Inflammatory macrophage treated with lipopolysaccharide for 4 hours (primary cell): Measurements from ENCODE around the gene GRAPL.
"Not testable (repeated sequence)": the region's sequence is repeated elsewhere in the genome, so short reads cannot be mapped to it uniquely, and the experiment has no call there.

Source experiments
- DNase-seq: peaks from one replicate; pipeline ENCODE4 v3.0.0-alpha.2; 2020

The GRAPL gene

DNA sequence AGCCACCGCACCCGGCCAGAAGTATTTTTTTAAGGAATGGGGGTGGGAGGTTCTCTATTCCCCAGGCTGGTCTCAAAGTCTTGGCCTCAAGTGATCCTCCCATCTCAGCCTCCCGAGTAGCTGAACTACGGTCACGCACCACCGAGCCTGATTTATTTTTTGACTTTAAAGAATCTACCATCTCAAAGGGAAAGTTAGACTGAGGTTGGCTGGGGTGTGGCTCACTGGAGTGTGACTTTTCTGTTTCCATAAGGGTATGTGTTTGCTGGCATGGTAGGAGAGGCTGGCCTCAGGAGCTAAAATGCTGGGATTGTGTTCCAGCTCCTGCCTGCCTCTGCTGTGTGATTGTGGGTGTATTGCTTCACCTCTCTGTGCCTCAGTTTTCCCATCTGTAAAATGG lies 10.6 kb downstream of the GRAPL start:
- not testable (repeated sequence) for DNase-seq

GRCh38 chr17:19141366-19142155 lies 14.2 kb downstream of the GRAPL start:
- not testable (repeated sequence) for DNase-seq

DNA sequence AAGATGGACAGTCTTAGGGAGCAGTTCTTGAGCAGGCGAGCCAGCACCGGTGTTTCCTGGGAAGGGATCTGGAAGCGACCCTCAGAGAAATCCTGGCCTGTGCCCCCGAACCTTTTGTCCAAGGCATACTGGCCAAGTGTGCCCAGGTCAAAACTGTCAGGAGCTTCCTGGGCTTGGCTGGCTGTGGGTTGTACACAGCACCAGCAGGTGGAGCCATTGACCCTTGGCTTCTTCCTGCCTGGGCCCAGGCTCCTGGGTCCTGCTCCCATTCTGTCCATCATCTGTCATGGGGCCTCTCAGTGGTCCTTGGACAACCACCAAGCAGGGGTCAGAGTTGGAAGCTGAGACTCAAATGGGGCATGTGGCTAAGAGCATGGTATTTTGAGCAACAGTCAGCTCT lies 15.0 kb downstream of the GRAPL start:
- DNase-seq: not testable (repeated sequence)

GRCh38 chr17:19143097-19143777 lies 15.8 kb downstream of the GRAPL start:
- DNase-seq: not testable (repeated sequence)

- DNase-seq: not testable (repeated sequence)
Measured at GRCh38 chr17:19144373-19144772, 17.0 kb downstream of the GRAPL start.

DNA sequence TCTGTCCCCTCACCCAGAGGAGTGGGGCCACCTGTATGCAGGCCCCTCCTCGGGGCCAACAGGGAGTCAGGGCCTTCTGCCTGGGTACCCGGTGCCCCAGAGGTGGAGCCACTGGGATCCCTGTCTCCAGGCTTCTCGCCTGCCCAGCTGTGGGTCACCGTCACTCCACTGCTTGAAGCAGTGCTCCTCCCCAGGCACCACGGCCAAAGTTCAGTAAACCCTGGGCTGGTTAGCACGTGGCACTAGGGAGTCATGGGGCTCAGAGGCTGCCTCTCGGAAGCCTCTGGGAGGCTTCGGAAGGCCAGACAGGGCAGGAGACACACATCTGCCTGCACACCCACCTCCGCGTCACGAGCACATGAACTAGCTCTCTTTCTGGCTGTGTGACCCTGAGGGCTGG lies 18.1 kb downstream of the GRAPL start:
- DNase-seq: not testable (repeated sequence)

DNA sequence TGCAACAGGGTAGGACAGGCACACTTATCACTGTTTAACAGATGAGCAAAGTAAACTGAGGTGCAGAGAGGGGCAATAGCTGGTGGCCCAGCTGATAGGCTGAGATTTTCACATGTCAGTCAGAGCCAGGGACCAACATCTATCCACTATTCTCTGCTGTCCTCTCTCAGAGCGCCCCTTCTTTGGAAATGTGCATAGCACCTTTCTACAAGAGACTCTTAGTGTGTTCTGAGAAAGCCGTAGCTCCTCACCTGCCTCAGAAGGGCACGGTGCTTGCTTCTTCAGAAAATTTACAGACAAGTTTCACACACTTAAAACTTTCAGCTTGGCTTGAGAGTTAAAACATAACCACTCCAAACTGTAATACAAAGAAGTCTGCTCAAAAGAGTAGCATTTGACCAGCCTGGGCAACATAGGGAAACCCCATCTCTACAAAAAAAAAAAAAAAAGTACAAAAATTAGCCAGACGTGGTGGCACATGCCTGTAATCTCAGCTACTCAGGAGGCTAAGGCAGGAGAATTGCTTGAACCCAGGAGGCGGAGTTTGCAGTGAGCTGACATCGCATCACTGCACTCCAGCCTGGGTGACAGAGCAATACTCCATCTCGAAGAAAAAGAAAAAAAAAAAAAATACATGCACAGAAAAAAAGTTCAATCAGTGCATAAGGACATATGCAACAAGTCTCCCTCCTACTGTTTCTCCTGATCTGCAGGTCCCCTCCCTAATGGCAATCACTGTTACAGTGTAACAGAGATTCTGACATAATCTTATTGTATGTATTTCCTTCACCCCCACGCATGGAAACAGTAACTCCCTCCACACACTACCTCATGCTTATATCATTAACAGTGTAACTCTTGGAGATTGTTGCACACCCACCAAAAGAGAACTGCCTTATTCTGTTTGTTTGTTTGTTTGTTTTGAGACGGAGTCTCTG lies 23.6 kb downstream of the GRAPL start:
- DNase-seq: not testable (repeated sequence)

DNA sequence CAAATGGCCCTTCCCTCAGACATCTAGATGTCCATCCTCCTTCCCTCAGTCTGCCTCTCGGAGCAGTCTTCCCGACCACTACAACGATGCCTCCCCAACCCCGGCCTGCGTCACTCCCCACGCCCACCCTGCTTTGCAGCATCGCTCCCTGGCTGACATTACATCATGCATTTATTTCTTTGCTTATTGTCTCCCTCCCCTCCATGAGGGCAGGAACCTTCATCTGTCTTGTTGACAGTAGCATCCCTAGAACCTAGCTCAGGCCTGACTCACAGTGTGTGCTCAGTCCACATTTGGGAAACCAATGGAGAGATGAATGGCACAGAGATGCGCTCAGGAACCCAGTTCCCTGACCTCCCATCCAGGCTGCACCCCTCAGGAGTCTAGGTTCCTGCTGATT lies 30.2 kb downstream of the GRAPL start:
- DNase-seq: not testable (repeated sequence)

DNA sequence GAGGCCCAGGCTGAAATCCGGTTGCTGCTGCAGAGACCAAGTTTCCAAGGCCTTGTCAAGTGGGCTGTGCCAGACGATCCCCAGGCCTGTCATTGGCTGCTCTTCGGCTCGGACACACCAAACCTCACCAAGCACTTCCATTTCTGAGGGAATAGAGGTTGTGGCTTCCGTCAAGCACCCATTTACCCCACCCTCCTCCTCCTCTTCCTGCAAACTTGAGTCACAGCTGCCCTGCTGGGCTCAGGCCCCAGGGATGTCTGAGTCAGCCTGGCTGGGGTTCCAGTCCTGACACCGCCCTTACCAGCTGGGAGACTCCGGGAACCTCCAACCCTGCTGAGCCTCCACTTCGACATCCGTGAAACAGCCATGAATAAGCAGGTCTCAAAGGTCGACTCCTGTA lies 31.1 kb downstream of the GRAPL start:
- DNase-seq: not testable (repeated sequence)

DNA sequence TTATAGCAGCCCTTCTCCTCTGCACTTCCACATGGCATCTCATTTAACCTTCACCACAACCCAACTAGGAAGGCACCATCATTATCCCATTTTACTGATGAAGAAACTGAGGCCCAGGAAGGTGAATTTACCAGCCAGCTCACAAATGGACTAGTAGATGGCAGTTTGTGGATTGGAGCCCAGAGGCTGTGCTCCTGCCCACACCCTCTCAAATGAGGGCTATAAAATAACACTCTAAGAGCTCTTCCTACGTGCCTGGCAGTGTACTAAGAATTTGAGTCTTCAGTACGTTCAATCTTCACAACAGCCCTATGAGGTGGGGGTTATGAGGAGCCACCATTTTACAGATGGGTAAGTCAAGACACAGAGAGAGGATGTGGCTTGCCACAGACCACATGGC lies 31.5 kb downstream of the GRAPL start:
- not testable (repeated sequence) for DNase-seq

DNA sequence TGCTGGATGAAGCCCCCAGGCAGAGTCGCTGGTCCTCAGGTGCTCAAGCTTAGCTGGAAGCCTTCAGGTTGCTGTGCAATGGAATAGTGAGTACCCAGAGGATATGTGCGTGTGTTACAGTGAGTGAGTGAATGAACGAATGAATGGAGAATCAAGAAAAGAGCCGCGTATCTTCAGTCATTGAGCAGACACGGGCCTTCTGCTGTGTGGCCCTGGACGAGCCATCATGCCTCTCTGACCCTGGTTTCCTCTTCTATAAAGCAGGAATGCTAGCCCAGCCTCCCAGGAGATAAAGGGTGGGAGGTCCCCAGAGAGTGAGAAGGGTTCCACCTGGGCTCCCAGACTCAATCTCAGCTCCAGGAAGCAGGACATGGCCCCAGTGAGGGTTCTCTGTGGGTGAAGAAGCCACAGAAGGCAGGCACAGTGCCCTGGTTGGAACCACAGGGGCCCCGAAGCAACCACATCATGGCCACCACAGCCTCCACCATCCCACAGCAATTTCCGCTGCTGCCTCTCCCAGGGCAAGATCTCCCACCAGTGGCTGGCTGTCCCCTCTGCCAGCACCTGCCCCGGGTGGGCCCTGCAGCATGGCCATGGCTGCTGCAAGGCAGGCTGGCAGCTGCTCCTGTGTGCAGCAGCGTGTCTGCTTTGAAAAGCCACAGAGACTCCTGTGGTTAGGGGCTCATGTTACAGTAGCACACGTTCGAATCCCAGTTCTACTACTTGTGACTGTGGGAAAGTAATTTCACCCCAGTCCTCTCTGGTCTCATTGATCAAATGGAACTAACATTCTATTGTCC lies 34.1 kb downstream of the GRAPL start:
- DNase-seq: not testable (repeated sequence)

- not testable (repeated sequence) for DNase-seq
Measured at GRCh38 chr17:19162384-19163216, 35.2 kb downstream of the GRAPL start.

DNA sequence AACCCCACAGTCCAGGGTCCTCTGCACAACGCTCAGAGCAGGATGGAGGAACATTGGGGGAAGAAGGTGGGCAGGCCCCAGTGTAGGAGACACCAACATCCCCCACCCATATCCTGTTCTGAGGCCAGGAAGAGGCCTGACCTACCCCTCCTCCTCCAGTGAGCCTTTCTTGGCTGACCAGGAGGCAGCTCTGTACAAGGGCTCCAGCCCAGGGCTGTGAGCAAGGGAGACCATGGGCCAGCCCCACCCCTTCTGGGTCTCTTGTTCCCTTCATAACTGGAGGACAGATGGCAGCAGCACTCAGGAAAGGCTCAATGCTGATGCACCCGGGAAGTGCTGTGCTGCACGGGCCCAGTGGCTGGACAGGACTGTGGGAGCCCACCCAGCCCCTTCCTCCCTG lies 47.0 kb downstream of the GRAPL start:
- DNase-seq: not testable (repeated sequence)

DNA sequence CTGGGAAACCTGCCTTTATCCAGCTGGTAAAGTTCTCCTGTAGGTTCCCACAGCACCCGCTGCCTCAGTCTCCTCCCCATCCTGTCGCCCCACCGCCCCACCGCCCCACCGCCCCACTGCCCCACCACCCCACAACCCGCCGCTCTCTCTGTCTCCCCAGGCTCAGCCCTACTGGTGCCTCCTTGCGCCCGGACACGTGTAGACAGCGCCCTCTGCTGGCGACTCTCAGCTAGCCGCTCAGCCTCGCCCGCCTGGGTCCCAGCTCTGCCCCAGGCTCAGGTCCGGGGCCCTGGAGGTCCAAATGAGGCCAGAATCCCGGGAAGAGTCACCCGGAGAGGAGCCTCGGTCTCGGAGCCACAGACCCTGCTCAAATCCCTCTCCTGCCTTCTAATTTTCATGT lies 48.0 kb downstream of the GRAPL start:
- not testable (repeated sequence) for DNase-seq

DNA sequence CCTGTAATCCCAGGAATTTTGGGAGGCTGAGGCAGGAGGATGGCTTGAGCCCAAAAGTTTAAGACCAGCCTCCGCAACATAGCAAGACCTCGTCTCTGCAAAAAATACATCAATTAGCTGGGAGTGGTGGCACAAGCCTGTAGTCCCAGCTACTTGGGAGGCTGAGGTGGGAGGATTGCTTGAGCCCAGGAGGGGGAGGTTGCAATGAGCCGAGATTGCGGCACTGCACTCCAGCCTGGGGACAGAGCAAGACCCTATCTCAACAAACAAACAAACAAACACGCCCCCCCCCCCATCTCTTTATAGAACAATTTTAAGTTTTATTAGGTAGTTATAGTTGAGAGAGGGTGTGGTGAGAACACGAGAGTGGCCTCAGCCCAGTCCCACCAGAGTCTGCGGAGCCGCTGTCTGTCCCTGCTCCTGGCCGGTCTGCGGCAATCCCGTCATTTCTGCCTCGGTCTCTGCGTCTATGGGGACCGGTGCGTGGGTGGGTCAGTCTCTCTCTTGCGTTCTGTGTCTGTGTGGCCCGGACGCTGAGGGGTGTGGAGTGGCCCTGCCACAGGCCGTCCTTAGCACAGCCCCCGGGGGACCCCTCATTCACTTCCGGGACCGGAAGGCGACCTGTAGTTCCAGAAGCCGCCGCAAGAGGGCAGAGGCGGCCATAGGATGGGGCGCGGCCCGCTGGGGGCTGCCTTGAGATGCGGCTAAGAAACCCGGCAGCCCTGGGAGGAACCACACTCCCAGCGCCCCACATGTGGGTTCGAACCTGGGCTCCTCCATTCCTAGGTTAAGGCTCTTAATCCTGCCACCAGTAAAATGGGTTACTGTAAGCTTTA lies 53.9 kb downstream of the GRAPL start:
- not testable (repeated sequence) for DNase-seq

DNA sequence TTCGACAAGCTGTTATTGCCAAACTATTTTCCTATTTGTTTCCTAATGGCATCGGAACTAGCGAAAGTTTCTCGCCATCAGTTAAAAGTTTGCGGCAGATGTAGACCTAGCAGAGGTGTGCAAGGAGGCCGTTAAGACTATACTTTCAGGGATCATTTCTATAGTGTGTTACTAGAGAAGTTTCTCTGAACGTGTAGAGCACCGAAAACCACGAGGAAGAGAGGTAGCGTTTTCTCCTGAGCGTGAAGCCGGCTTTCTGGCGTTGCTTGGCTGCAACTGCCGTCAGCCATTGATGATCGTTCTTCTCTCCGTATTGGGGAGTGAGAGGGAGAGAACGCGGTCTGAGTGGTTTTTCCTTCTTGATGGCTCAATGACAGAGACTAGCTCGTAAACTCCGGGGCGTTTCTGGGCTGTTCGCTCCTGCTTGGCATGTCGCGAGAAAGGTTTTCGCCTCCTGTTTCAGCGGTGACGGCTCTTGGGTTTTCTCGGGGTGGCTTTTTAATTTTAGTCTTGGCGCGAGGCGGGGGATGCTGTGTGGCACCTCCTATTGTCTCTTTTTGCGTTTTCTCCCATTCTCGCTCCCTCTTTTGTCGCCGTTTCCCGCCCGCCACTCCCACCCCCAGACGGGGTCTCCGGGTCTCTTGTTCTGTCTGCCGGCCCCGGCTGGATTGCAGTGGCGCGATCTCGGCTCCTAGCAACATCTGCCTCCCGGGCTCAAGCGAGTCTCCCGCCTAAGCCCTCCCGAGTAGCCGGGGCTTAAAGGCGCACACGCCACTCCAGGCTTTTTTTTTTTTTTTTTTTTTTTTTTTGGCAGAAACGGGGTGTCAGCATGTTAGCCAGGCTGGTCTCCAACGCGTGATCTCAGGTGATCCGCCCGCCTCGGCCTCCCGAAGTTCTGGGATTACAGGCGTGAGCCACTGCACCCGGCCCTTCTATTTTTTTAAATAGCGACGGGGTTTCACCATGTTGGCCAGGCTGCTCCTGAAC lies 60.8 kb downstream of the GRAPL start:
- not testable (repeated sequence) for DNase-seq

DNA sequence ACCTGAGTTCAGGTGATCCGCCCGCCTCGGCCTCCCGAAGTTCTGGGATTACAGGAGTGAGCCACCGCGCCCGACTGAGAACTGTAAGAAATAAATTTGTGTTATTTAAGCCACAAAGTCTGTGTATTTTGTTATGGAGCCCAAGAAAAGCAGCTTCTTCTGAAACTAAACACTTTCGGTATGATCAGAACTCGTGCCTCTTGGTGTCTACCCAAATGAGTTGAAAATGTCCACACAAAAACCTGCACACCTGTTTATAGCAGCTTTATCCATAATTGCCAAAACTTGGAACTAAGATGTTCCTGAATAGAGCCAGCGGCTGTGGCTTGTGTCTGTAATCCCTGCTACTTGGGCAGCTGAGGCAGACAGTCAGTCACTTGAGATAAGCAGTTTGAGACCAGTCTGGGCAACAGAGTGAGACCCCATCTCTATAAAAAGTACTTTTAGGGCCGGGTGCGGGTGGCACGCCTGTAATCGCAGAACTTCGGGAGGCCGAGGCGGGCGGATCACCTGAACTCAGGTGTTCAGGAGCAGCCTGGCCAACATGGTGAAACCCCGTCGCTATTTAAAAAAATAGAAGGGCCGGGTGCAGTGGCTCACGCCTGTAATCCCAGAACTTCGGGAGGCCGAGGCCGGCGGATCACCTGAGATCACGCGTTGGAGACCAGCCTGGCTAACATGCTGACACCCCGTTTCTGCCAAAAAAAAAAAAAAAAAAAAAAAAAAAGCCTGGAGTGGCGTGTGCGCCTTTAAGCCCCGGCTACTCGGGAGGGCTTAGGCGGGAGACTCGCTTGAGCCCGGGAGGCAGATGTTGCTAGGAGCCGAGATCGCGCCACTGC lies 61.7 kb downstream of the GRAPL start:
- DNase-seq: not testable (repeated sequence)

- not testable (repeated sequence) for DNase-seq
Measured at GRCh38 chr17:19189781-19190405, 62.5 kb downstream of the GRAPL start.
